Neutrophil (primary cell): ENCODE results near the gene NT5C3B.
"Not testable (repeated sequence)": the region's sequence is repeated elsewhere in the genome, so short reads cannot be mapped to it uniquely, and the experiment has no call there.

Source experiments
- H3K27ac ChIP-seq: fragments of 200-600 bp; sonication (generic); 2 replicates; pipeline ENCODE4 v1.5.1; 2016; ENCODE audit warnings: mild to moderate bottlenecking, moderate library complexity
- H3K27me3 ChIP-seq: fragments of 200-600 bp; sonication (generic); 2 replicates; pipeline ENCODE4 v1.6.0; 2016; ENCODE audit warnings: mild to moderate bottlenecking
- H3K36me3 ChIP-seq: fragments of 200-600 bp; sonication (generic); 2 replicates; pipeline ENCODE4 v1.5.1; 2017
- H3K4me1 ChIP-seq, 2 experiments: fragments of 200-600 bp in 1 of 2; sonication (generic) in 1 of 2; 1 replicate in 1 of 2; 2 replicates in 1 of 2; pipeline versions ENCODE4 v1.5.1 to v1.6.1; 2013 to 2016; ENCODE audit warnings: low read depth in 1 of 2, low read length in 1 of 2, mild to moderate bottlenecking in 1 of 2, moderate library complexity in 1 of 2; ENCODE audit not compliant: control insufficient read depth in 1 of 2, insufficient read depth in 1 of 2
- H3K4me3 ChIP-seq, 2 experiments: fragments of 200-600 bp in 1 of 2; sonication (generic) in 1 of 2; 1 replicate in 1 of 2; 2 replicates in 1 of 2; pipeline ENCODE4 v1.5.1; 2013 to 2016; ENCODE audit warnings: low read depth in 1 of 2, low read length in 1 of 2, mild to moderate bottlenecking in 1 of 2, moderate library complexity in 1 of 2
- H3K9me3 ChIP-seq: fragments of 200-600 bp; sonication (generic); 2 replicates; pipeline ENCODE4 v1.5.1; 2016
- CTCF ChIP-seq: fragments of 200-600 bp; sonication (generic); IDR thresholded peaks from 2 replicates; pipeline ENCODE4 v1.5.1; 2016; ENCODE audit warnings: antibody characterized with exemption

Gene NT5C3B

GRCh38 chr17:41777574-41778188, 58.4 kb downstream of the NT5C3B start:
- no peaks in the 10 kb centered on the region for H3K4me1 ChIP-seq
- no peaks in the 10 kb centered on the region for H3K9me3 ChIP-seq
- no peaks in the 10 kb centered on the region for H3K36me3 ChIP-seq
- no peak for TF ChIP-seq CTCF
- no peak overlapping the region for H3K27ac ChIP-seq
- H3K4me3 ChIP-seq = no peak overlapping the region
- H3K27me3 ChIP-seq = peaks cover 12% of the 10 kb centered on the region

GRCh38 chr17:41777157-41777573, 58.9 kb downstream of the NT5C3B start:
- H3K36me3 ChIP-seq = no peaks in the 10 kb centered on the region
- H3K9me3 ChIP-seq = no peaks in the 10 kb centered on the region
- no peak overlapping the region for H3K27ac ChIP-seq
- TF ChIP-seq CTCF = no peak
- H3K4me1 ChIP-seq = no peaks in the 10 kb centered on the region
- H3K27me3 ChIP-seq = peaks cover 7% of the 10 kb centered on the region
- H3K4me3 ChIP-seq = no peak overlapping the region

GRCh38 chr17:41776262-41776900, 59.7 kb downstream of the NT5C3B start:
- H3K4me3 ChIP-seq, H3K27me3 ChIP-seq, H3K4me1 ChIP-seq, H3K27ac ChIP-seq, H3K36me3 ChIP-seq, H3K9me3 ChIP-seq: not testable (repeated sequence)

- Histone ChIP-seq H3K36me3 (no peaks in the 10 kb centered on the region), H3K27me3 (peaks cover 7% of the 10 kb centered on the region), H3K9me3 (no peaks in the 10 kb centered on the region), H3K4me1 (no peaks in the 10 kb centered on the region), H3K4me3 (no peak overlapping the region), H3K27ac (no peak overlapping the region)
- TF ChIP-seq CTCF = no peak
Observed at GRCh38 chr17:41775394-41776226, 60.4 kb downstream of the NT5C3B start.
